ENCODE measurements around the gene CLK1.
"Not testable (repeated sequence)": the region's sequence is repeated elsewhere in the genome, so short reads cannot be mapped to it uniquely, and the experiment has no call there.

Gene CLK1

DNA sequence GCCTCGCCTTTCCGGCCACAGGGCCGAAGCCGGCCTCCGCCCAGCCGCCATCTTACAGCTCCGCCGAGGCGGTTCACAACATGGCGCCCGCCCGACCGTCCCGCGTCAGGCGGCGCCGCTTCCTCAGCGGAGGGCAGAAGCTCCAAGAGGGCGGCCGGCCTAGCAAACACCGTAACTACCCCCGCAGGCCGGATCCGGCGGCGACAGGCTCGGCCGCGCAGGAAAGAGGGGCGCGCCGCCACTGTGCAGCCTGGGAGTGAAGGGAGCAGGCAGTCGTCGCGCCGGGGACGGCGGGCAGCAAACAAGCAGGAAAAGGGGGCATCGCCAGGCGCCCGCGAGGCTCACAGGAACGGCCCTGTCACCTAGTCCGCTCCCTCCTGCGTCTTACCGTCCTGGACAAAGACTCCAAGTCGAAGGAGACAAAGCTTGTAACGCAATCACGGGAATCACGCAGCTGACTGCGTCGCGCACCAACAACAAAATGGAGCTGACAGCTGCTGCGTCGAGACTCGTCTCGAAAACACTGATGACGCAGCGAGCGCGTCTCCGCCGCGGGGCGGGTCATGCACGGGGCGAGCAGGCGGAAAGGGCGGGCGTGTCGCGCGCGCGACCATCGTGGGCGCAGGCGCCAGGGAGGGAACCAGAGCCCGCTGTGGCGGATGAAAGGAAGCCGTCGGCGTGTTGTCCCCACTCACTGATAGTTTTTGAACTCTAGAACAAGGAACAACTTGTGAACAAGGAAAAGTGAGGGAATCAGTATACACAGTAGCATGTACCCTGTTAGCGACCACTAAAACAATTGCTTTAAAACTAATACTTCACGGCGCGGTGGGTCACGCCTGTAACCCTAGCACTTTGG, at the start of gene CLK1:
TSS of gene CLK1 (minus strand) at position 483 of the 859 bp plus-strand sequence. CDS start 2,796 bp downstream, outside the sequence.
- peak; percentile 67 to 98 (median 94) for DNase-seq

DNA sequence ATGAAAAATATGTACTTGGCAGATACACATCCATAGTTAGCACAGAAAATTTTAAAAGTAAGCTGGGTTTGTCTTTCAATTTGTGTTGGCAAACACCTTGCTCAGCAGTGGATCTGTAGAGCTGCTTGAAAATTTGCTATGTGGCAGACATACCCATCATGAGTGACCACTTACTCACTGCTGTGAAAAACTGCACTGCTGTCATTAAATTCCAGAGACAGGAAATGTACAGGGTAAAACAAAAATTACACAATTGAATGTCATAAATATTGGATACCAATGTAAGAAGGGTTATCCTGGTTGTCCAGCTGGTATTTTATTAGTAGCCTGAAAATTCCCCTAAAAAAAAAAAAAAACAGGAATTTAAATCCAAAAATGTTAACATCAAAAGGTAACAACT, 49.2 kb upstream of the CLK1 start:
- no peak for DNase-seq

DNA sequence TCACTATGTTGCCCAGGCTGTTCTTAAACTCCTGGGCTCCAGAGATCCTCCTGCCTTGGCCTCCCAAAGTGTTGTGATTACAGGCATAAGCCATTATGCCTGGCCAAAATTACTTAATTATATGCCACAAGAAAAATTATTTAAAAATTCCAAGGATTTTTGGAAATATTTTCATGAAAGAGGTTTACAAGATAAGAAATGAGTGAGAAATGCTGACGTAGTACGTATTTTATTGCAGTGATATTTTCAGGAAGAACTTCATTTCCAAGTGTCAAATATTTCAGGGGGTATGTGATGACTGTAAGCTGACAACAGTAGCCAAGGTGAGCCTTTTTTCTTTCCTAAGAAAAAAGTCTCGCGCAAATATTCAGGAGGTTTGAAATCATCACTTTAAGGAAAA, 45.5 kb upstream of the CLK1 start:
- DNase-seq, result no peak

DNA sequence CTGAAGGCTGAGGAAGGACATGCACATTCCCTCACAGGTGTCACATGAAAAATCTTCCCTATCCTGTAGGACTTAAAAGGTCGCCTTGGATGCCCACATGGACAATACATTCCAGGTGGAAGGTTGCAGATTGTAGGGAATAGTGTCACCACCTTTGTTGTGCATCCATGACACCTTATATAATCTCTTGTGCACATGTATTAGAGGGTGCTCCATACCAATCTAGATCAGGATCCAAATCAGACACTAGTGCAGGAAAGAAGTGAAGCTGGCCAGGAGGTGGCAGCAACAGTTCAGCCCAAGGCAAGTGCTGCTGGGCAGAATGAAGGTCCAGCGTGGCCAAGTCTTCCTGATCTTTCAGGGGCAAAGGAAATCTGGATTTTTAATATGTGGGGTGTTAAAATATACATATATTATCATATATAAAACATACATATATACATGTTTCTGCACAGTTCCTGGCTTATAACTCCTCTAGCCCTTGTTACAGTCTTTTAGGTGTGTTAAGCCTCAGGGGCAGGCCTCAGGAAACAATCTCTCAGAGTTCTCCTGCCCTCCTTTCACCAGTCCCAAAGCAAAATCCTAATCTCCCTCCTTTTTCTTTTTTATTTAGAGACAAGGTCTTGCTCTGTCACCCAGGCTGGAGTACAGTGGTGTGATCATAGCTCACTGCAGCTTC, 41.3 kb upstream of the CLK1 start:
- DNase-seq, result peak in 52 of 56 donors; percentile 6 to 84 (median 42)

DNA sequence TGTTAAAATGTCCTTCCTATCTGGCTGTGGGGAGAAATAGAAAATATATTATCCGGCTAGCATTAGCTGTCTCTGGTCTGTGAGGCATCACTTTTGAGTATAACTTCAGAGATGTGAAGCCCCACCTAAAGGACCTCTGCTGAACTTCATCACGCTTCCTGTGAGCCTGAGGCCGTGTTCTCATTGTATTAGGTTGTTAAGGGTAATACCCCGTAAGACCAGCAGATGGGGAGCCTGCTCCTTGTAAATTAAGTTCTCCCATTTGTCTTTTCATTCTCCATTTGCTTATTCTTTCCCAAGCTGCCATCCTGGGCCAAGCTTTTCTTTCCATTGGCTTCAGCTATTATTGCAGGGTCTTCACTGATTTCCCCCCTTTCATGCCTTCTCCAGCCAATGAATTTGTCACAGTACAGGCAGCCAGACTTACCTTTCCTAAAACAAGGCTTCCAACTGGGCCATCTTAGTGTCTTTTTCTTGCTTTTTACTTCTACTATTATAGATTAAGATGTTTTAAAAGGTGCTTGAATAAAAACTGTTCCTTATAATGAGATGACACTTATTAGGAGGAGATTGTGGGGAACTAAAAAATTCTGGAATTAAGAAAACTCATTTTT, 37.1 kb upstream of the CLK1 start:
- peak in 36 of 56 donors; percentile 0 to 77 (median 21) for DNase-seq

DNA sequence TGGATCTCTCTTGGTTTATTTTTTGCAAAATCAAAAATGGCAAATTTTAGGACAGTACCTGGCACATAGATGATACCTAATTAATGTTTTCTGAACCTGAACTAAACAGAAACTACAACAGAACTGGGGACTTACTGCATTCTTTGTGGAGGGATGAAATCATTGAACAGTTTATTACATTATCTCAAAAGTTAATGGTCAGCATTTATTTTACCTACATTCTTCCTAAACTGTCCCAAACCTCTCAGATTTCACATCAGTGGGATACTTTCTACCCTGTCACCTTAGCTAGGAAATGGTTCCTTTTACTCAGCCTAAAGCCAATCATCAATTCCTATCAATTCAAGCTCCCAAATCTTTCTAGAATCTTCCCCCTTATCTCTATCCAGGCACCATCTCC, 35.0 kb upstream of the CLK1 start:
- DNase-seq, result no peak

DNA sequence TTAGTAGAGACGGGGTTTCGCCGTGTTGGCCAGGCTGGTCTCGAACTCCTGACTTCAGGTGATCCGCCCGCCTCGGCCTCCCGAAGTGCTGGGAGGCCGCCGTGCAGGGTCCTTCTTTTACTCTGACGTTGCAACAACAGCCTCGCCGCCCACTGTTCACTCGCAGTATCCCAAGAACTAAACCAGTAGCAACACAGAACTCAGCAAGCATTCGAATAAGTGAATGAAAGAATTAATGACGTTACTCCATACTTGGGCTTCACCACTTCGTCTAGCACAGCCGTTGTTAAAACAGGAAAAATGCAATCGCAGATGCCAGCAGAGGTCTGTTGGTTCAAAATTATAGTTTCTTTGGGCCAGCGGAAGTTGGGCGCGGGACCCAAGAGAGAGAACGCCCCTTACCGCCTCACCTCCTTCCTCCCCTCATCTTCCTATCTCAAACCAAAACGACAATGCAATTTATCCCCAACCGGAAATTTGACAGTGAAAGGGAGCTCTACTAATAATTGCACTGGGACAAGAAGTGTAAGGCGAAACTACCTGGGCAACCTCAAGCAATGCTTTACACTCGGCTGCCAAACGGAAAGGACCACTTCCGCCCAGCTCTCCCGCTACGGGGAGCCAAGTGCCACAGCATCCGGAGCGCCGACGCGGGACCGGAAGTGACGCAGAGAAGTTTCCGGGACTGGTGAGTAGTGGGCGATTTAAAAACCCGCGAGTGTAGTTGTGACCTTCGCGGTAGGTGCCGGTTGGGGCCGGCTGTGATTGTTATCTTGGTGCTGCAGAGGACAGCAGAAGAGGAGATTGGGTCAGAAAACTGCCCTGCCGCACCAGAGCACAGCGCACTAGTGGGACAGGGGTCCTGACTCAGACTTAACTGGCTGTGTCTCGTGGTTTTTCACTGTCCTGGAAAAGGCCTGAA, 24.5 kb upstream of the CLK1 start, which contains the start of the genes NIF3L1 and PPIL3:
TSS of gene NIF3L1 (plus strand) at position 668 of the 922 bp plus-strand sequence. CDS start 2,573 bp downstream, outside the sequence.
TSS of gene PPIL3 (minus strand) at position 374 of the 922 bp plus-strand sequence. CDS start 1,462 bp downstream, outside the sequence.
- peak; percentile 55 to 97 (median 89) for DNase-seq

DNA sequence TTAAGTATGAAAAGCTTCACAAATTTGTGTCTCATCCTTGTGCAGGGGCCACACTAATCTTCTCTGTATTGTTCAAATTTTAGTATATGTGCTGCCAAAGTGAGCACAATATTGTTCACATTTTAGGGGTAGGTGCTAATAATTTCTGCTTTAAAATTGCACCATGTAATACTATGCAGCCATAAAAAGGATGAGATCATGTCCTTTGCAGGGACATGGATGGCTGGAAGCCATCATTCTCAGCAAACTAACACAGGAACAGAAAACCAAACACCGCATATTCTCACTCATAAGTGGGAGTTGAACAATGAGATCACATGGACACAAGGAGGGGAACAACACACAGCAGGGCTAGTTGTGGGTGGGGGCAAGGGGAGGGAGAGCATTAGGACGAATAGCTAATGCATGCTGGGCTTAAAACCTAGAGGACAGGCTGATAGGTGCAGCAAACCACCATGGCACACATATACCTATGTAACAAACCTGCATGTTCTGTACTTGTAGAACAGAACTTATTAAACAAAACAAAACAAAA, 17.3 kb upstream of the CLK1 start:
- DNase-seq, result not testable (repeated sequence)

DNA sequence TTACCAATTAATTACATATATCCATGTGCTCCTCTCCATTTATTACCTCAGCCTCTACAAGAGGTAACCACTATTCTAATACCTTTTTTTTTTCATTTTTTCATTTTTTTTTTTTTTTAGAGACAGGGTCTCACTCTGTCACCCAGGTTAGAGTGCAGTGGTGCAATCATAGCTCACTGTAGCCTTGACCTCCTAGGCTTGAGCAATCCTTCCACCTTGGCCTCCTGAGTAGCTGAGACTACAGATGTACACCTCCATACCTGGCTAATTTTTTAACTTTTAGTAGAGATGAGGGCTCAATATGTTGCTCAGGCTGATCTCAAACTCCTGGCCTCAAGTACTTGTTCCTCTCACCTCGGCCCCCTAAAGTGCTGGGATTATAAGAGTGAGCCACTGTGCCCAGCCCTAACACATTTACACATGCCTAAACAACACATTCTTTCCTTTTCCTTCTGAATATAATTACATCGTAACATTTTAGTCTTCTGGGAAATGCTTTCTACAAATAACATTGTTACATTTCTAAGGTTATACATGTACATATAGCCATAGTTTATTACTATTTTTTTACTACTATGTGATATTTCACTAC, 13.9 kb upstream of the CLK1 start:
- DNase-seq, result no peak

DNA sequence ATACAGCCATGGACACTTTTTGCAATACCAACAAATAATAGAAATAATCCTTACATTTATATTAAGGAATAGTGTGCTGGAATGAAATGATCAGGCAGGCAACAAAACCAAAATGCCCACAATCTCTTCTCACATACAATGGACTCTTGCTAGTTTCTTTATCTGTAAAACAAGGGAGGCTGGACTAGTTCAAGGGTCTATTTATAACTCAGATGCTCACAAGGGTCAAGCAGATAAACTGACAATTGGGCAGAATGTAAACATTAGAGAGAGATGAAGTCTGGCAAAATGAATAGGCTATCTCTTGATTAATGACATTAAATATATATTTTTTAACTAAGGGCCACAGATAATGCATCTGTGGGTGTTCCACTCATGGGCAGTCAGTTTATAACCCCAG, 13.0 kb upstream of the CLK1 start:
- DNase-seq, result no peak

DNA sequence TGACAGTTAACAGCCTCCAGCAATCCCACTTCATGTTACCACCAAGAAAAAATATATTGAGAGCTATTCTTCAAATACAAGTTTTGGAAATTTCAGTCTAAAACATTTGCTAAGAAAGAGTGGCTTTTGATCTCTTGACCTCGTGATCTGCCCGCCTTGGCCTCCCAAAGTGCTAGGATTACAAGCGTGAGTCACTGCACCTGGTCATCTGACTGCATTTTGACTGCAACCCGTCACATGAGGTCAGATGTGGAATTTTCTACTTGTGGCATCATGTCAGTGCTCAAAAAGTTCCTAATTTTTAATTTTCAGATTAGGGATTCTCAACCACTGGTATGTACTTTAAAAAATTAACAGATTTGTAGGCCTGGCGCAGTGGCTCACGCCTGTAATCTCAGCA, 9.1 kb upstream of the CLK1 start:
- no peak for DNase-seq

DNA sequence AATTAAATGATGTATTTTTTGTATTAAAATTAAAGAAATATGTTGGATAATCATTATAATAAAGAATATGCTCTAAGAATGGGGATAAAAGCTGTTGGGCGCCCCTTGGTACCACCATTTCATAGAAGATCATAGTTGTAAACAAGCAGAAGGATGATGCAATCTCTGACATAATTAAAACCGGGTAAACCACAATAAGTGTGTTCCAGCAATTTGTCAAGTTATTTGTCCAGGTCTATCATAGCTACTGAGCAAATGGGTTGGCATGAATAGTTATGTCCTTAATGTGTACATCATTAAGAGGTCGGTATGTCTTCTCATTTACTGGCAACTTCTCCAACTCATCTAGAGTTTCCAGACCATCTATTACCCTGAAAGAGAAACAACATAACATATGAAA, 6.7 kb upstream of the CLK1 start:
- no peak for DNase-seq

DNA sequence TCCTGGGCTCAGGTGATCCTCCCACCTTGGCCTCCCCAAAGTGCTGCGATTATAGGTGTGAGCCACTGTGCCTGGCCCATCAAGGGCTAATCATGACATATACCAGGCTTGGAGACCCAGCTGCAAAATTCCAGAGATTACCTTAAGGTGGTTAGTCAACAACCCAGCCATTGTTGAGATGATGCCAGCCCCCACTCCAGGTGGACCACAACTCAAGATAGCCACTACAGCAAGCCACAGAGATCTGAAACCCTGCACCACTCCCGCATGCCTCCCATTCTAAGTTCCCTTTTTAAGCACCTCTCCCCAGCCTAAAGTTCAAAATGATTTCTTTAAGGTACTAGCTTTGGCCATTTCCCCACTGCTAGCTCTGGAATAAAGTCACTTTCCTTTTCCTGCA, 4.6 kb upstream of the CLK1 start:
- DNase-seq, result no peak

DNA sequence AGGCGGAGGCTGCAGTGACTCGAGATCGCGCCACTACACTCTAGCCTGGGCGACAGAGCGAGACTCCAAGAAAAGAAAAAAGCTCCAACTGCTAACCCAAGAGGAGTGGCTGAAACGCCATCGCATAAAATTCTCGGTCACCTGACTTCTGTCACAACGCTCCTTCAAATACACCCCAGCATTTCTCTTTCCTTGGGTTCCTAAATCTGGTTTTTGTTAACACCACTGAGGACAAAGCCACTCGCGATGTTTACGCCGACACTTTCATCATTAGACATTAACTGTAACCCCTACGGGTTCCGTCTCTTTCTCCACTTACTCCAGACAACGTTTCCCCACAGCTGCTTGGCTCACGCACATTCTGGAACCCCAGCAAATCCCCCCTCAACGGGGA, 679 bp downstream of the CLK1 start:
- peak in 24 of 56 donors; percentile 29 to 74 (median 50) for DNase-seq

DNA sequence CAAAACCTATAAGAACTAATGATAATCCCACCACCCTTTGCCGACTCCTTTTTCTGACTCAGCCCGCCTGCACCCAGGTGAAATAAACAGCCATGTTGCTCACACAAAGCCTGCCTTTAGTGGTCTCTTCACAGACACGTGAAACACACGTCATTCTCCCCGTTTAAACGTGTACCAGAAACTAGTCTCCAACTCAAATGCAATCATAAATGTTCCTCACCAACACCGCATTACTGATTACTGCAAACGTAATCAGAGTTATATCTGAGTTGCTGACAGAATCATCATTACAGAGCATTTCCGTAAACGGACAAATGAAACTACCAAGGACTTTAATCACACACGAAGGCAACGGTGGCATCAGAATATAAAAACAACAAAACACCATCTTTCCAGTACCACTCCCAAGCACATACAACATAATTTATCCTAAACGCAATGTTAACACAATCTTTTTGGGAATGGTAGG, 1.9 kb downstream of the CLK1 start:
- peak in 24 of 56 donors; percentile 4 to 63 (median 20) for DNase-seq

DNA sequence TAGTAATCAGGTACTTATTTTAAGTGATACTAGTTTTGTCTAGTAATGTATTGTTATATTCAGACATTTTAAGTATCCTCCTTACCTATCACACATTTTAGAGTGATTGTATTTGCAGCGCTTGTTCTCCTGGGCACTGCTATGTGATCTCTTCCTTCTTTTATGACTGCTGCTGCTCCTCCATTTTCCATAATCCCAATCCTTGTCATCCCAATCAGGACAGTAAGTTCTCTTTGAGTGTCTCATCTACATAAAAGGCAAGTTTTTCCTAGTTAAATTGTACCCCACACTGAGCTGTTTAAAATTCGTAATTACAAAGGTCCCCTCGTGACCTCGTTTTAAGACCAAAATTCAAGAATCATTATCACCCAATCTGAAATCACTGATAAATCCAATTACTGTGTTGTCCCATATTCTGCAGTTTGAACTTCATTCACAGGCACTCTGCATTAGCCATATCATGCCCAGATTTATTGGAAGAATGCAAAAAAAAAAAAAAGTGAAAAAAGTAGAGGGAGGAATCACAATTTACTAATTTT, 2.8 kb downstream of the CLK1 start:
- DNase-seq, result no peak

DNA sequence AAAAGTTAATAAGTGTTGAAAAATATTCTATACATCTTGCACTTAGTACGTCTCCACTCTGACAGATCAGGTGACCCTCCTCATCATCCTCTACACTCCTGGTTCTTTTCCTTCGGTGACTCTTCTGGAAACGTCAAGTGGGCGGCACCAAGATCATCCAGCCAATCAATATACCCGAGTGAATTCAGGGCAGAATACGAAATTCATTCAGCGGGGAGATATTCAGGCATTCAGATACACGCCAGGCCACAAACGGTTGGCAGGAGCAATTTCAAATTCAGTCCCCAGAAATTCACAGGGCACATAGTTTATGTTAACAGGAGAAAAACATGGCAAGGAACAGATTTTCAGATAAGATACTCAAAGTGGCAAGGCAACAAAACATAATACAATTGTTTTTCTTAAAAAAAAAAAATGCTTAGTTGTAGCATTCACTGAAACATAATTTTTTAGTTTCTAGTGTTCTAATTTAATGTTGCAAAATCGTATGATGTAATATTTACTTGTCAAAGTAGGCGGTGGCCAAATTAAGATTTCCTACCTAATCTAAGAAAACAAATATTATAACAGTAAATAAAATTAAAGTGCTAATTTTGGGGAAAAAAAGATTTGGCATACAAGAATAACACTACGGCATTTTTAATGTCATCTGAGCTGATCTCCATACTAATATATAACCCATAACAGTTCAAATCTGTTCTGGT, 4.2 kb downstream of the CLK1 start:
- peak in 18 of 56 donors; percentile 2 to 53 (median 25) for DNase-seq

DNA sequence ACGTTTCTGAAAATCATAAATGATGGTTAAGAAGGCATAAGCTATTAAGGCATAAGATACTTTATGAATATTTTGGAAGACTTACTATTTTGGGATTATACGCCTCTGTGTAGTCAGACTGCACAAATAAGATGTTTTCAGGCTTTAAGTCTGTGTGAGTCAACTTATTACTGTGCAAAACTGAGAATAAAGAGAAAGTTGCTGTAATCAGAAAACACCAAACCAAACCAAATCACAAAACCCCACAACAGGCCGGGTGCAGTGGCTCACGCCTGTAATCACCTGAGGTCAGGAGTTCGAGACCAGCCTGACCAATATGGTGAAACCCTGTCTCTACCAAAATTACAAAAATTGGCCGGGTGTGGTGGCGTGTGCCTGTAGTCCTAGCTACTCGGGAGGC, 7.7 kb downstream of the CLK1 start:
- no peak for DNase-seq

DNA sequence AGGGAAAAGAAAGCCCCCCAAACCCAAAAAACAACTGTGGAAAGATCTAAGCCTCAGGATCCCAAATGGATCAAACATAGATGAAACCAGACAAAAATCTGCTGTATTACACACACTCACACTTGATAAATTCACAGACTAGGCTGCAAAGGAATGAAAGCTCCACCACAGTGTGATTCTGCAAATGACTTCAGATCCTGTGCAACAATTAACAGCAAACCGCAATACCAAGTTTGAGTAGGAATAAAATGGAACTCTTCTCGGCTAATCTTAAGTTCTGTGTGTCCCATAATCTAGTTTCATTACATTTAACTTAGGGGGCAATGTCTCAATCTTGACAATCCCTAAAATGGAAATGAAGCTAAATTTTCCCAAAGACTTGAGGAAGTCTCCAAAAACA, 11.9 kb downstream of the CLK1 start:
- no peak for DNase-seq
